PFSK-1 (cell line): Measurements from ENCODE around the gene SMAD2.

ENCODE experiments used
- FOXP2 ChIP-seq: optimal IDR thresholded peaks from 2 replicates; pipeline ENCODE3; 2011; ENCODE audit warnings: borderline replicate concordance, control low read depth, inconsistent platforms; ENCODE audit not compliant: insufficient read depth; ENCODE audit errors: extremely low read length, extremely low read depth
- POLR2AphosphoS5 ChIP-seq: IDR thresholded peaks from 2 replicates; pipeline ENCODE4 v1.6.1; 2012; ENCODE audit warnings: low read depth, mild to moderate bottlenecking, control low read depth, low read length, moderate library complexity
- REST ChIP-seq, 2 experiments: IDR thresholded peaks; 2 replicates each; pipeline versions ENCODE4 v1.6.1 to v1.8.0; 2011 to 2012; ENCODE audit warnings: low read depth in 2 of 2, low read length in 2 of 2, control low read depth in 1 of 2, inconsistent platforms in 1 of 2, mild to moderate bottlenecking in 1 of 2, moderate library complexity in 1 of 2; ENCODE audit not compliant: insufficient read depth in 1 of 2
- SIN3A ChIP-seq: IDR thresholded peaks from 2 replicates; pipeline ENCODE4 v1.6.1; 2012; ENCODE audit warnings: mild to moderate bottlenecking, low read length, moderate library complexity, borderline replicate concordance; ENCODE audit not compliant: insufficient read depth
- TAF1 ChIP-seq: IDR thresholded peaks from 2 replicates; pipeline ENCODE4 v1.6.1; 2012; ENCODE audit warnings: low read length, control low read depth, borderline replicate concordance; ENCODE audit not compliant: insufficient read depth

DNA sequence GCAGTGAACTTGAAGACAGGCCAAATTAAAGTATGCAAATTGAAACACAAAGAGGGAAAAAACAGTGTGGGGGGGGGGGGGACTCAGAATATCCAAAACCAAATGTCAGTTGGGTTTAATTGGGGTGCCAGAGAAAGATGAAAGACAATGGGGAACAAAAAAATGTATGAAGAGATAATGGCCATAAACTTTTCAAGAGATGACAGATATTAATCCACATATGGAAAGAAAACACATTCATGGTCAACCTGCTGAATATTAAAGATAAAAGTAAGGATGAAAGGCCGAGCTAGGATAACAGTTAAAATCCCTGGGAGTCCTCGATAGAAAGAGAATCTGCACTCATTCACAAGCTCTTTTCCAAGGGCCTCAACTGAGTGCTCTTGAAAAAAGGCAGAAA is 26.6 kb downstream of the SMAD2 start:
- no peak for TF ChIP-seq REST (IDR thresholded peaks at IDR 0.05; ENCODE audit: insufficient read depth in 1 of 2, low read depth in 2 of 2, low read length in 2 of 2)
- no peak for TF ChIP-seq POLR2AphosphoS5
- no peak for TF ChIP-seq SIN3A
- no peak for TF ChIP-seq FOXP2
- TF ChIP-seq TAF1: no peak
